Fibroblast of villous mesenchyme (primary cell): ENCODE measurements around the gene TTF2. TPM values are rescaled to one million over a fixed set of nuclear protein-coding genes. Genes with fewer than 3 reads are reported as not detected.
A peak's percentile ranks its signal among the peaks of the same experiment; 100 is the strongest.

Experiments
- DNase-seq: peaks from one replicate; pipeline ENCODE4 v3.0.0-alpha.2; 2010; ENCODE audit warnings: low read depth
- H3K4me3 ChIP-seq: 2 replicates; pipeline ENCODE4 v1.5.1; 2011; ENCODE audit warnings: low read depth, mild to moderate bottlenecking, low read length
- total RNA-seq: library from RNA; depleted of rRNA; stranded (reverse); fragments of >200 nt; gene quantifications from 2 replicates; pipeline ENCODE4 v1.2.3, GENCODE V29; 2012
- TF ChIP-seq, protein P1 (sequence below): IDR thresholded peaks from 2 replicates; pipeline ENCODE4 v1.5.1; 2012; ENCODE audit warnings: low read depth, mild to moderate bottlenecking, low read length; ENCODE audit not compliant: insufficient read depth

TTF2 gene
- total RNA-seq, 1 donor = 21.2 TPM

DNA sequence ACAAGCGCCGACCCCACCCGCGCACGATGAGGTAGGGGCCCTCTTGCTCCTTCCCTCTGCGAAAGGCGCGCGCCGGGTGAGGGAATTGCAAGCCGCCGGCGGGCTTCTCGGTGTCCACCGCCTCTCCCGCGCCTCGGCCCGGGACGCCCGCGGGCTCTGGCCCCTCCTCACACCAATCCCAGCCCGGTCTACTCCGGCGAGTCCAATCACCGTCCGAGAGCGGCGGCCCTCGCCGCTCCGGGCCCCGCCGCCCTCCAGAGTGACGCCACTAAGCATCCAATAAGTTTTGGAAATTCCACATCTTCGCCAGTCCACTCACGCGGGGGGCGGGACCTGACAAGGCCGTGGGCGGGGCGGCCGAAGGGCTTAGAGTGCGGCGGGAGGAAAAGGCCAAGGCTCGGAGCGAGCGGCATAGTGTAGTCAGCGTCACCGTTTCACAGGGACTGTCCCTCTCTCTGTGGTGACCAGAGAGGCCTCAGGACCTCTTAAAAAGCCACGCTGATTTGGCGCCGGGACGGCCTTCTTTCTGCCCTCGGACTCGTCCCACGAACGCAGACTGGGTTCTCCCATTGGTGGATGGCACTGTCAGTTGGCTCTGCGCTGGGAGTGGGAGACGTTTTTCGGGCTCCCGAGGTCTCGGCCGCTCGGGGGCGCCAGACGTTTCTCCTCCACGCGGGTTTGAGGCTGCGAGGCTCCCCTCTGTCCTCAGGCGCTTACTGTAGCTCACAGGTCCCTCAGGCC is 61.6 kb downstream of the TTF2 start, which contains the start of gene TRIM45:
TSS of gene TRIM45 (minus strand) at position 161 of the 741 bp plus-strand sequence. CDS start 548 bp downstream, outside the sequence.
- TF ChIP-seq, protein P1, sequence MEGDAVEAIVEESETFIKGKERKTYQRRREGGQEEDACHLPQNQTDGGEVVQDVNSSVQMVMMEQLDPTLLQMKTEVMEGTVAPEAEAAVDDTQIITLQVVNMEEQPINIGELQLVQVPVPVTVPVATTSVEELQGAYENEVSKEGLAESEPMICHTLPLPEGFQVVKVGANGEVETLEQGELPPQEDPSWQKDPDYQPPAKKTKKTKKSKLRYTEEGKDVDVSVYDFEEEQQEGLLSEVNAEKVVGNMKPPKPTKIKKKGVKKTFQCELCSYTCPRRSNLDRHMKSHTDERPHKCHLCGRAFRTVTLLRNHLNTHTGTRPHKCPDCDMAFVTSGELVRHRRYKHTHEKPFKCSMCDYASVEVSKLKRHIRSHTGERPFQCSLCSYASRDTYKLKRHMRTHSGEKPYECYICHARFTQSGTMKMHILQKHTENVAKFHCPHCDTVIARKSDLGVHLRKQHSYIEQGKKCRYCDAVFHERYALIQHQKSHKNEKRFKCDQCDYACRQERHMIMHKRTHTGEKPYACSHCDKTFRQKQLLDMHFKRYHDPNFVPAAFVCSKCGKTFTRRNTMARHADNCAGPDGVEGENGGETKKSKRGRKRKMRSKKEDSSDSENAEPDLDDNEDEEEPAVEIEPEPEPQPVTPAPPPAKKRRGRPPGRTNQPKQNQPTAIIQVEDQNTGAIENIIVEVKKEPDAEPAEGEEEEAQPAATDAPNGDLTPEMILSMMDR = peak; percentile 78
- peak; percentile 97 for DNase-seq

DNA sequence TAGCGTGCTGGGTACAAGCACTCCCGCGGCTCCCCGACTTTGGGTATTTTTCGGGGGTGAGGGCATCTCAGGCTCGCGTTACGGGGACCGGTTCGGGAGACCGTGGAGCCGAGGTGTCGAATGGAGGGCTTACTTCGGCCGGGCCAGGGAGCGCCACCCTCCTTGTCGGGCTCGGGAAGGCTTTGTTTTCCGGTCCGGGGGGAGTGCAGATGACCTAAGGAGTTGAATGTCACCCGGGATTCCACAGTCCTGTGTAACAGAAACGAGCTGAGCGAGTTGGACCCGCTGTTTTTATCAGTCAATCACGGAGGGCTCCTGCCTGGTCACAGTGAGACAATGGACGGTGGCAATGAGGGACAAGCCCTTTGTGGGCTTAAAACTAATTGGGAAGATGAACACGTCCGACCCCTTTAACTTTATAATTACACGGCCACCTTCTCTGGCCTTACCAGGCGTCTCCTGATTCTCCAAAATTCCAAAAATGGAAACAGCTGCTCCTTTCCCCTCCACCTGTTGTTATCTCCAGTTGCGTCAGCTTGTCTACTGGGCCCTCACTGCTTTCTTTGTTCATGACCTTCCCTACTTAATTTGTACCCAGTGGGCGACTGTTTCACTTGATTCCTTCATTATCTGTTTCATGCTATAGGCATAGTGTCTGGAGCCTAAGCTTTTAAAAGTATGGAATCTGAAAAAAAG is 62.4 kb downstream of the TTF2 start:
- DNase-seq = no peak
- H3K4me3 ChIP-seq = peak overlapping the region; percentile 81
- TF ChIP-seq, protein P1 = no peak

More for the DNA sequence above, 61.6 kb downstream of the TTF2 start, which contains the start of gene TRIM45:
- H3K4me3 ChIP-seq = peak within 1 kb of the TSS; percentile 81

DNA sequence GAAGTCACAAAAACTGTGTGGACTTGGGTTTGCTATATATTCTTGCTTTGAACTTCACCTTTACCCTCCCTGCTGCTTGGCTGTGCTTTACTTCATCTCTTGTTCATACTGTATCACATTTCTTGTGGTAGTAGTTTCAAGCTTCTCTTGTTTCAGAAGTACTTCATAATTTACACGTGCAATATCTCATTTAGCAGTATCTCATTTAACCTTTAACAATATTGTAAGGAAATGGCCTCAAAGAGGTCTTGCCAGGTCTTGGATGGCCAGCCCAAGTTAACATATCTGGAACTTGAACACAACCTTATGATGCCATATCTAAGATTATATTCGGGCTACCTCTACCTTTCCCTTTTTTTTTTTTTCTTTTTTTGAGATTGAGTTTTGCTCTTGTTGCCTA is 63.1 kb downstream of the TTF2 start:
- TF ChIP-seq, protein P1 = no peak
- DNase-seq = no peak
- no peak overlapping the region for H3K4me3 ChIP-seq

GRCh38 chr1:117124661-117125060 is 64.5 kb downstream of the TTF2 start:
- no peak overlapping the region for H3K4me3 ChIP-seq
- TF ChIP-seq, protein P1 = no peak
- DNase-seq = no peak

DNA sequence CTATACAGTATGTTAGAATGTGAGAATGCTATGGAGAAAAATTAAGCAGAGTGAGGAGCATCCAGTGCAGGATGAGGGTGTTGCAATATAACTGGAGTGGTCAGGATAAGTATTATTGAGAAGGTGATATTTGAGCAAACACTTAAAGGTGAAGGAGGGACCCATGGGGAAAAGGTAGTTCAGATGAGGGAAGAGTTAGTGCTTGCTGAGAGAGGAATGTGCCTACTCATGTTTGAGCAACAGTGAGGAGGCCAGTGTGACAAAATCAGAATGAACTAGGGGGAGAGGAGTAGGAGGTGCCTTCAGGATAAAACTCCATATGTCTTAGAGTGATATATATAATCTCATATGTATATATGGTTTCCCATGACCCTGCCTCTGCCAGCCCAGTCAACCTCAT is 67.7 kb downstream of the TTF2 start:
- DNase-seq = peak; percentile 35
- TF ChIP-seq, protein P1 = no peak
- no peak overlapping the region for H3K4me3 ChIP-seq

DNA sequence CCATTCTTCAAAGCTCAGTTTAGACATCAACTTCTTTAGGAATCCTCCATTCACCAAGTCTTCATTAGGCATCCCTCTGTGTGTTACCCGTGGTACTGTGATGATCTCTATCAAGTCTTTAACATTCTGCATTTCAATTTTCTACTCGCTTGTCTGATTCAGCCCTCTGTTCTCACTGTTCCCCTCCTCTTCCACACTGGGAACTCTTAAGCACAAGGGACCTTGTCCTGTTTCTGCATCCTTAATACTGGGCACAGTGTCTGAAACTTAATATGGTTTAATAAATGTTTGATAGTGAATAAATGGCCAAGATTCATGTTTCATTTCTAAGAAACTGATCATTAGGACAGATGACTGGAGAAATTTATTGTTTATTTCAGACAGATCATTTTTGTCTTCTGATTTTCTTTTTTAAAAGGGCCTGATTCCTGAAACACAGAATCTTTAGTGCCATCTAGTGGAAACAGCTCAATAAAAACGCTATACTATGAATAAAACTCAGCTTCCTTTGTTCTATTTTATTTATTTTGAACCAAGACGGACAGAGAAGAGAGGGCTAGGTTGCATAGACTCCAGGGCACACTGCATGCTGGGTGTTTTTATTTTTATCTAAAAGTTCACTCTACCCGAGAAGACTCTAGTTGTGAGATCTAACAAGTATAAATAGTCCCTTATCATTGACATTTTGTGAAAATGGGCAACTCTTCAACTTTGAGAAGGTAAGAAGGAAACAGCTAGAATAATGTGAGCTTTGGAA is 68.4 kb downstream of the TTF2 start:
- peak; percentile 57 for DNase-seq

More for the DNA sequence above, 68.4 kb downstream of the TTF2 start:
- H3K4me3 ChIP-seq = no peak overlapping the region
- TF ChIP-seq, protein P1 = peak; percentile 49
